B cell (primary cell): Measurements from ENCODE around the gene HTR4.

ENCODE experiments used
- CTCF ChIP-seq: fragments of 200-600 bp; IDR thresholded peaks from one replicate; pipeline ENCODE4 v1.8.0; 2022; ENCODE audit warnings: antibody characterized with exemption, mild to moderate bottlenecking
- EZH2 ChIP-seq: IDR thresholded peaks from 2 replicates; pipeline ENCODE4 v1.6.1; 2012; ENCODE audit warnings: borderline replicate concordance, low read depth, mild to moderate bottlenecking, moderate library complexity, low read length; ENCODE audit not compliant: insufficient read depth, poor library complexity, severe bottlenecking

GRCh38 chr5:148488757-148489156 is 165.6 kb downstream of the HTR4 start:
- no peak for TF ChIP-seq CTCF
- TF ChIP-seq EZH2, result no peak
